ENCODE data around the gene GNL1.

The GNL1 gene, protein sequence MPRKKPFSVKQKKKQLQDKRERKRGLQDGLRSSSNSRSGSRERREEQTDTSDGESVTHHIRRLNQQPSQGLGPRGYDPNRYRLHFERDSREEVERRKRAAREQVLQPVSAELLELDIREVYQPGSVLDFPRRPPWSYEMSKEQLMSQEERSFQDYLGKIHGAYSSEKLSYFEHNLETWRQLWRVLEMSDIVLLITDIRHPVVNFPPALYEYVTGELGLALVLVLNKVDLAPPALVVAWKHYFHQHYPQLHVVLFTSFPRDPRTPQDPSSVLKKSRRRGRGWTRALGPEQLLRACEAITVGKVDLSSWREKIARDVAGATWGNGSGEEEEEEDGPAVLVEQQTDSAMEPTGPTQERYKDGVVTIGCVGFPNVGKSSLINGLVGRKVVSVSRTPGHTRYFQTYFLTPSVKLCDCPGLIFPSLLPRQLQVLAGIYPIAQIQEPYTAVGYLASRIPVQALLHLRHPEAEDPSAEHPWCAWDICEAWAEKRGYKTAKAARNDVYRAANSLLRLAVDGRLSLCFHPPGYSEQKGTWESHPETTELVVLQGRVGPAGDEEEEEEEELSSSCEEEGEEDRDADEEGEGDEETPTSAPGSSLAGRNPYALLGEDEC

DNA sequence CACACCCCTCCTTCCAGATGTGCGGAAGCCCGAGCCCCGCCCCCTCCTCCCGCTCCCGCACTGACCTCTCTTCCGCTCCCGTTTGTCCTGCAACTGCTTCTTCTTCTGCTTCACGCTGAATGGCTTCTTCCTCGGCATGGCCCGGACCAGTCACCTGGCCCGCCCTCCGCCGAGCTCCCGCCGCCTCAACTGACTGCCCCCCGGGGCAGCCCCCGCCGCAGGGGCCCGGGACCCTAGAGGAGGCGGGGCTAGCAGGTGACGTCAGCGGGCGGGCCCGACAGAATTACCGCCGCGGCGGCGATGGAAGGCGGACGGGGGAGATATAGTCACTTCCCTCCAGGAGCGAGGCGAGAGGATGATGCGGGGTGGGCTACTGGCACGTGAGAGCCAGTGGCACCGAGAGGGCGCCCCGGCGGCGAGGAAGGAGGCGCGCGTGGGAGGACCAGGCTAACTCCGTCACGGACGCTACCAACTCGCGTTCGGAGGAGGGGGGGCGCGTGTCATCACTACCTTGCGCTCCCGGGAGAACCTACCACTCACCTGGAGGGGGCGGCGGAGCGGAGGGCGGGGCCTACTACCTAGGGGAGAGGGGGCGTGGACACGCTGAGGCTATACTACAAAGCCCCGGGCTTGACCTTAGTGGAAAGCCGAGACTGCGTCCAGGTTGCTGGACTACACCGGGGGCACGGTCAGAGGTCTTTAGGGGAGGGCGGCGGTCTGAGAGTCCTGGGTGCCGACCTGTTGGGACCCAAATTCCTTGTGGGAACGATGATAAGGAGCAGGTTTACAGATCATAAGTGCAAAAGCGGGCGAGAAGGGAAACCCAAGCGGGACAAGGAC is at the start of gene GNL1:
GNL1 (minus strand) TSS at position 424 of the 840 bp plus-strand sequence; CDS start at position 138, 286 bp downstream.
- peak; percentile 95 to 96 for DNase-seq

GRCh38 chr6:30603961-30604360 is 47.7 kb upstream of the GNL1 start:
- no peak for TF ChIP-seq POLR2A (IDR thresholded peaks at IDR 0.05; ENCODE audit: low read length)
- no peak for TF ChIP-seq GATA1 (IDR thresholded peaks at IDR 0.05; ENCODE audit: low read depth, low read length)
- DNase-seq: no peak

More for the DNA sequence above, at the start of gene GNL1:
- TF ChIP-seq POLR2A (IDR thresholded peaks at IDR 0.05; ENCODE audit: low read length) (no peak), GATA1 (IDR thresholded peaks at IDR 0.05; ENCODE audit: low read depth, low read length) (no peak)

DNA sequence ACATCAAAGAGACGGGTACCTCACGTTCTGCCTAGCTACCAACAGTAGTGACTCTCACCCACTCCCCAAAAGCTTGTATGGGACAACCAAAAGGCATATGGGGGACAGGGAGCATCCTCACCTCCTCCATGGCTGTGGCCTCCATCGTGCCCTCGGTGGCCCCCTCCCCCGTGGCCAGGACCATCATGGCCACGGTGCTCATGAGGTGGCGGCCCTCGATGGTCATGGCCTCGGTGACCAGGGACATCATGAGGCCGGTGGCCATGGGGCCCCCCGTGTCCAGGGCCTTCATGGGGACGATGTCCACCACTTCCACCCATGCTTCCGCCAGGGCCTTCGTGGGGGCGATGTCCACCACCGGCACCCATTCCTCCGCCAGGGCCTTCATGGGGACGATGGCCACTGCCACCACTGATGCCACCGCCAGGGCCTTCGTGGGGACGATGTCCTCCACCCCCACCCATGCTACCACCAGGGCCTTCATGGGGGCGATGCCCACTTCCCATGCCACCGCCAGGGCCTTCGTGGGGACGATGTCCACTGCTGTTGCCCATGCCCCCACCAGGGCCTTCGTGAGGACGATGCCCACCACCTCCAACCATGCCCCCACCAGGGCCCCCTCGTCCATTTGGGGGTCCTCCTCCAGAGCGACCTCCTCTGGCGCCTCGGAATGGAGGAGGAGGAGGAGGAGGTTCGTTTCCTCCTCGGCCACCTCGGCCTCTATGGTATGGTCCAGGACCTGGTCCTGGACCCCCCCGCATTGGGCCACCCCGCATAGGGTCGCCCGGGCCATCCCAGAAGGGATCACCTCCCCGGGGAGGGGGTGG is 45.7 kb upstream of the GNL1 start:
- TF ChIP-seq POLR2A (IDR thresholded peaks at IDR 0.05; ENCODE audit: low read length) (peak; percentile 44), GATA1 (IDR thresholded peaks at IDR 0.05; ENCODE audit: low read depth, low read length) (no peak)
- DNase-seq: no peak

GRCh38 chr6:30601436-30601814 is 45.1 kb upstream of the GNL1 start:
- no peak for TF ChIP-seq GATA1 (IDR thresholded peaks at IDR 0.05; ENCODE audit: low read depth, low read length)
- TF ChIP-seq POLR2A (IDR thresholded peaks at IDR 0.05; ENCODE audit: low read length): no peak
- no peak for DNase-seq

DNA sequence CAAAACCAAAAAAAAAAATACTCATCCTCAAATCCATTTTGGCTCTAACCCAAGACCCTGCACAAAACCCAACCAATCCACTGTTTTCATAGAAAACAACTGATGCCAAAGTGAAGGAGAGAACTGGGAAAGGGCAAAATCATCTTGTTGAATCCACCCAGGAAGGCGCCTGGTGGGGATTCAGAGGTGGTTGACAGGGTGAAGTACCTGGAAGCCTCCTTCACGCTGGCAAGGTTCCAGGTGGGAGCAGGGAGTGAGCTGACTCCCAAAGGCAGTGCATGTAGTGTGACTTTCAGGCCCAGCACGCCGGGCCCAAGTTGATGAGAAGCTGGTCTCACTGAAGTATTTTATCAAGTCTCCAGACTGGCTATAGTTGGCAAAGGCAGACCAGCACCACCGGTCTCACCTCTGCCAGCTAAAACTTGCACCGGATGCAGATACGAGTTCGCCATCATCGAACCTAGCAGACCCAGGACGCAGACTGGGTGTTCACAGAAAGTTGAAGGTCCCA is 44.2 kb upstream of the GNL1 start:
- DNase-seq: no peak
- no peak for TF ChIP-seq POLR2A (IDR thresholded peaks at IDR 0.05; ENCODE audit: low read length)
- TF ChIP-seq GATA1 (IDR thresholded peaks at IDR 0.05; ENCODE audit: low read depth, low read length): no peak

DNA sequence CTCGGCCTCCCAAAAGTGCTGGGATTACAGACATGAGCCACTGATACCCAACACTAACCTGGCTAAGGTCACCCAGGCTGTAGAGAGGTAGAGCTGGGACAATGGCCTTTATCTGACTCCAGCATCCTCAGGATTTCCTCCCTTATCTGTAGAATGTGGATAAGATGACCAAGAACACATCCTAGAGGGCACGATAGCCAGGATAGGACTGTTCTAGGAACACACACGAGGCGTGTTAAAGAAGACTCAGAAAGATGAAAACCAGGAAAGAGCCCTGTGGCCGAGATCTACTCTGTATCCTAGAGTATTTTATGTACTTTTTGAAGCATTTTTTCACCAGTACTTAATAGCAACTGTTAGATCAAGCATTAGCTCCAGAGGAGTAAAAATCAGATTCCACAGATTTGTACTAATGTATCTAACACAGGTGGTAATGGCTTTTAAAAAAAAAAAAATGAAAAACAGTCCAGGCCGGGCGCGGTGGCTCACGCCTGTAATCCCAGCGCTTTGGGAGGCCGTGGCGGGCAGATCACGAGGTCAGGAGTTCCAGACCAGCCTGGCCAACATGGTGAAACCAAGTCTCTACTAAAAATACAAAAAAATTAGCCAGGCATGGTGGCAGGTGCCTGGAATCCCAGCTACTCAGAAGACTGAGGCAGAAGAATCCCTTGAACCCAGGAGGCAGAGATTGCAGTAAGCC is 43.5 kb upstream of the GNL1 start:
- no peak for DNase-seq
- TF ChIP-seq POLR2A (IDR thresholded peaks at IDR 0.05; ENCODE audit: low read length) (no peak), GATA1 (IDR thresholded peaks at IDR 0.05; ENCODE audit: low read depth, low read length) (no peak)

GRCh38 chr6:30598912-30599624 is 42.8 kb upstream of the GNL1 start:
- no peak for DNase-seq
- TF ChIP-seq GATA1 (IDR thresholded peaks at IDR 0.05; ENCODE audit: low read depth, low read length) (no peak), POLR2A (IDR thresholded peaks at IDR 0.05; ENCODE audit: low read length) (peak; percentile 54)

GRCh38 chr6:30597315-30598144 is 41.2 kb upstream of the GNL1 start:
- TF ChIP-seq POLR2A (IDR thresholded peaks at IDR 0.05; ENCODE audit: low read length): peak; percentile 51
- peak; percentile 72 to 86 for DNase-seq

DNA sequence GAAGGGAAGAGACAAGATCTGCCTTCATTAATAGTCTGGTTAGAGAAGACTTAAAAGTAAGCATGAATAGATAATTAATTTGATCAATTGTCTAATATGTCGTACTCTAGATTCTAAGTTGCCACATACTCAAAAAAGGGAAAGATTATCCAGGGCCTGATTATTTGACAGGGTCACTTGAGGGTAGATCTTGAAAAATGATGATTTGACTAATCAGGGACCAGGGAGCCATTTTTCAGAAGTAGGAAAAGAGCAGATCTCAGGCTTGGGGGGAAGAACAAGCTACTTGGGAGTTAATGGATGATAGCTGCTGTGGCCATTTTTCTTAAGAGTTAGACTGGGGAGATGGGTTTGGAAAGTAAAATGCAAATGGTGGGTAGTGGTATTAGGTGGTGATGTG is 36.0 kb upstream of the GNL1 start:
- no peak for DNase-seq
- TF ChIP-seq POLR2A (IDR thresholded peaks at IDR 0.05; ENCODE audit: low read length) (no peak), GATA1 (IDR thresholded peaks at IDR 0.05; ENCODE audit: low read depth, low read length) (no peak)

- TF ChIP-seq POLR2A (IDR thresholded peaks at IDR 0.05; ENCODE audit: low read length) (no peak), GATA1 (IDR thresholded peaks at IDR 0.05; ENCODE audit: low read depth, low read length) (no peak)
- peak; percentile 31 to 53 for DNase-seq
These were observed 34.7 kb upstream of the GNL1 start for GRCh38 chr6:30591008-30591407.

- no peak for TF ChIP-seq POLR2A (IDR thresholded peaks at IDR 0.05; ENCODE audit: low read length)
- TF ChIP-seq GATA1 (IDR thresholded peaks at IDR 0.05; ENCODE audit: low read depth, low read length): no peak
- no peak for DNase-seq
These were observed 34.2 kb upstream of the GNL1 start for GRCh38 chr6:30590509-30590908.
